ENCODE measurements around the gene ISG15.
"Not testable (repeated sequence)": the region's sequence is repeated elsewhere in the genome, so short reads cannot be mapped to it uniquely, and the experiment has no call there.

Gene ISG15

DNA sequence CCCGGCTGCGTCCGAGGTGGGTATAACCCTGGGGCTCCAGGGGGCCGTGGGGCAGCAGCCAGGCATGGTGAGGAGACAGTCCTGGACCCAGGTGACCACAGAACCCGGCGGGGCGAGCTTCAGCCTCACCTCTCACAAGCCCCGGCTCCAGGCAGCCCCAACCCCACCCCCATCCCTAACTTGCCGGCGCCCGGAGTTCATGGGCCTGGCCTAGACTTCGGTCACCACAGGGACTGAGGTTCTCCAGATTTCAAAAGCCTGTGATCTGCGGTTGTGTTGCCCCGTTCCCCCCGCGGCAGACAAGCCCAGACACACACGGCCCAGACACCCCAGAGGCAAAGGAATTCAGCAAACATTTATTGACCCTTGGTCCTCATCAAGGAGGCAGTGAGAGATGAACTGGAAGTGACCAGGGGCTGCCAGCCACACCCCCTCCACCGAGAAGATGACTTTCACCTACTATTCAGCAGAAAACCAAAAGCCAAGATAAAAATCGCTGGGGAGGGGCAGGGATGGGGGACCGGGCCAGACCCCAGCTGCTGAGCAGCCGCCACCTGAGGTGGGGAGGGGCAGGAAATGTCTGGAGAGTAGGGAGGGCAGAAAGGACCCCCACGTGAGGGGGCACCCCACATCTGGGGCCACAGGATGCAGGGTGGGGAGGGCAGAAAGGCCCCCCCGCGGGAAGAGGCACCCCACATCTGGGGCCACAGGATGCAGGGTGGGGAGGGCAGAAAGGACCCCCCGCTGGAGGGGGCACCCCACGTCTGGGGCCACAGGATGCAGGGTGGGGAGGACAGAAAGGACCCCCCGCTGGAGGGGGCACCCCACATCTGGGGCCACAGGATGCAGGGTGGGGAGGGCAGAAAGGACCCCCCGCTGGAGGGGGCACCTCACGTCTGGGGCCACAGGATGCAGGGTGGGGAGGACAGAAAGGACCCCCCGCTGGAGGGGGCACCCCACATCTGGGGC lies 17.3 kb upstream of the ISG15 start:
- DNase-seq: no peak

DNA sequence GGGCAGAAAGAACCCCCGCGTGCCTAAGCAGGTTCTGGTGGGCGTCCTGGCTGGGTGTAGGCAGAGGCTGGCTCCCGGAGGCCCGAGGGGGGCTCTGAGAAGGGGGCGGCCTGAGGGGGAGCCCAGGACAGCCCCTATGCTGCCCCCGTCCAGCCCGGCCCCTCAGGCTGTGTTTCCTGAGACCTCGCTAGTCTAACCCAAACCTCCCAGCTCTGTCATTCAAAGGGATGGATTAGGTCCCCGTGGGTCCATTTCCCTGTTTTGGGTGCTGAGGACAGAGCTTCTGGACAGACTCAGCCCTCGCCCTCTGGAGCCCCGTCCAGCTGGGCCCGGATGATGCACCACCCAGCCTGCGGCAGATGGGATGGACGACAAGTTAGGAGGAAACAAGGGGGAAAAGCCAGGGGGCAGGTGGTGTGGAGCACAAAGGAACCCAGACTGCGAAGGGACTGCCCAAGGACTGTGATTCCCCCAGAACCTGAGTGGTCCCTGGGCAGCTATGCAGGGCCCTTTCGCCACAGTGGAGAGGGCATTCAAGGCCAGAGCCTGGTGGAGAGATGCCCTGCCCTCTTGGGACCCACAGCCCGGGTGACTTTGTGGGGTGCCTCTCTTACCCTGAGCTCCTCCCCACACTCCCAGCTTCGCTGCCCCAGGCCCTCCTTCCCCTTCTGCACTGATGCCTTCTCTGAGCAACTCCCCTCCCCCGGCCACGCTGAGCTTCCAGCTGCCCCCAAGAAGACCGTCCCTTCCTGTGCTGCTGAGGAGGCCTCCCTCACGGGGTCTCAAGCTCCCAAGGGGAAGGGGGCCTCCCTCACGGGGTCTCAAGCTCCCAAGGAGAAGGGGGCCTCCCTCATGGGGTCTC lies 16.2 kb upstream of the ISG15 start:
- DNase-seq: no peak

DNA sequence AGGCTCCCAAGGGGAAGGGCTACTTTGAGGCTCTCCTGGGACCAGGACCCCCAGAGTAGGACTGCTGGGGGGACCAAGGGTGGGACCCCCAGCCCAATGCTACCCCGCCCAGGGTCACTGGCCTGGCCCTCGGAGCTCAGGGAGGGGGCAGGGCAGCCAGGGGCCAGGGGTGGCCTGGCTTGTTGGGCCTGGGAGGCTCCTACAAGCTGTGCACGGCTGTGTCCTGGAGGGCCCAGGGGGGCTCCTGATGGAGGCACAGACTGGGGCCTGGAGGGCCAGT lies 15.6 kb upstream of the ISG15 start:
- DNase-seq: no peak

DNA sequence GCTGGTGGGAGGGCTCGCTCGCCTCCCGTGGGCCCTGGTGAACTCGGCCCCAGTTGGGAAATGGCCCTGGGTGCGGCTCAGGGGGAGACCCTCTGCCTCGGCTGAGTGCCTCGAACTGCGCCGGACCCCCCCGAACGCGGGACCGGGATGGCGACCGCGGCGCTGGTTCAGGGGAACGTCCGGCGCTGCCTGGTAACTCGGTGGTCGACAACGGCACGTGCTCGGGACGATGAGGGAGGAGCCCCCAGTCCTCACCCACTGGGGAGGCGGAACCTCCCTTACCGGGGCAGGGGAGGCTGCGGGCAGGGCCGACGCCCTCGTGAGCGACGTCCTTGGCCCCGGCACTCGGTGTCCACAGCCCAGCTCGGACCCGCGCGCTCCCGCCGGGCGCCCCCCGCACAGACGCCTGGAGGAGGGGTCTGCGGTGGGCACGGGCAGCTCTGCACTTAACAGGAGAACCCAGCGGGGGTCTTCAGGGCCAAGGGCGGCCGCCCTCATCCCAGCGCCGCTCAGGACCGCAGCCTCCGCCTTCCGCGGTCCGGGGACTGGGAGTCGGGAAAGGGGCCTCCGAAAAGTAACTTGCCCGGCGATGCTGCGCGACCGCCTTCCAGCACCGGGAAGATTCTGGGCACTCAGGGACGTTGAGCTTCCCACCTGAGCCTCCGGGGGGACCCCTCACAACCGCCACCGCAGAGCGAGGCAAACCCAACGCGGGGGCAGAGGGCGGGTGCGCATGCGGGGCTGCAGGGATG lies 15.1 kb upstream of the ISG15 start:
- DNase-seq: no peak

DNA sequence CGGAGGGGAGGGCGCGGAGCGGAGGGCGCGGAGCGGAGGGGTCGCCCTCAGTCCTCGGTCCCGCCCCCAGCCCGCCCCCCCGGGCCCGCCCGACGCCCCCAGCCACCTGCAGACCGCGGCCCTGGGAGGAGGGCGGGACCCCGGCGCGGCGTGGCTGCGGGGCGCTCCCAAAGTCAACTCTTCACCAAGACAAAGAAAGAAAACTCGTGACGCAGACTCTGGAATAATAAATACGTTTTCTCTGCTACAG lies 14.6 kb upstream of the ISG15 start:
- no peak for DNase-seq

DNA sequence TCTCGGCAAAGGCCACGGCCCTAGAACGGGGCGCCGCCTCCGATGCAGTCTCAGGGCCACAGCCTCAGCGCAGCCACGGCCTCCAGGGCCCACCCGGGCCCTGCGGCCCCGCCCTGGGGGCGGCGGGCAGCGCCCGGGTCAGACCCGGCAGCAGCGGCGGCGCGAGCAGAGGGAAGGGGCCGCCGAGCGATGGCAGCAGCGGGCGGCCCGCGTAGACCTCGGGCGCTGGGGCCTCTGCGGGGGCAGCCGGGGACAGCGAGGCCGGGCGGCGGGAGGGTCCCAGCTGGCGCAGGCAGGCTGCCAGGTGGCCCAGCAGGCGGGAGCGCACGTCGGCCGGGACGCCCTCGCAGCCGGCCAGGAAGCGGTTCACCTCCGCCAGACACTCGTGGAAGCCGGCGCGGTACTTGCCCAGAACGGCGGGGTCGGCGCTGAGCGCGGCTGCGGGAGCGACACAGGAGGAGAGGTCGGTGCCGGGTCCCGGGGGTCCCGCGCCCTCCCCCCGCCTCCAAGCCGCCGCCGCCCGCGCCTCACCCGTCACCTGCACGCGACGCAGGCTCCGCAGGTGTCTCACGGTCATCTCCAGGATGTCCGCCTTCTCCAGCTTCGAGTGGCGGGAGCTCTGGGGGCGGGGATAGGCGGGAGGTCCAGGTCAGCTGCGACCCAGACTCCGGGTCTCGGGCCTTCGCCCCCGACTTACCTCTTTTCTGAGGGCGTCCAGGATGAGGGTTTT lies 14.1 kb upstream of the ISG15 start:
- no peak for DNase-seq

- peak; percentile 95 for DNase-seq
These were observed 13.5 kb upstream of the ISG15 start, which contains the start of gene HES4 for GRCh38 chr1:999725-1000356. Gene HES4, minus strand, starts transcription at chr1:1000097. Its CDS starts 124 bp downstream, at chr1:999973.

- DNase-seq: peak; percentile 90
These were observed 12.8 kb upstream of the ISG15 start for GRCh38 chr1:1000357-1001056.

DNA sequence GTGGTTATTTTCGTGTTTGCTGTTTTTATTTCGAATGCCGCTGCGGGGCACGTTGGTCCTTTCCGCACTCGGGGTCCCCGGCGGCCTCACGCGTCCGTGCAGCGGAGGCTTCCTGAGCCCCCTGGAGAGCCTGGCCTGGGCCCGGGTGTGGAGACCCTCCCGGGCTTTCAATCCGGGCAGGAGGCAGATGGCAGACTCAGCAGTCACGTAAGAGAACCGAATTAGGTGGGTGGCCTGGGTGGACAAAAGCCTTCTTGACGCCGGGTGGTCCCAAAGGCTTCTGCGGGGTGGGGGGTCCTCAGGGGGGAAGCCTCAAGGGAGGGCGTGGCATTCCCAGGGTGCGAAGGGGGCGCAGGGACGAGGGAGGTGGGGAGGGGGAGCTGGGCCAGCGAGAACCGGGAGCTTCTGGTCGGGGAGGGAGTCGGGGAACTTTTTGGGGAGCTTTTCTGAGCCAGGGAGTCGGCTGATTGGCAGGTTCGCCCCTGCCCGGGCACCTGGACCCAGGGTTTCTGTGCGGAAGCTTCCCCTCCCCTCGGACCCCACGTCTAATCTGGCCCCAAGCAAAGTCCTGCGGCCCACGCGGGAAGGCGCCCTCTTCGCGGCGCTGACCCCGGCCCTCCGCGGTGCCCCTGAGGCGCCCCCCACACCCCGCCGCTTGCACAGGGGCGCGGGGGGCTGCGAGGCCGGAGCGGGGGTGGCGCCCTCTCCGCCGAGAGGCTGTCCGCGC lies 12.1 kb upstream of the ISG15 start:
- DNase-seq: peak; percentile 57

GRCh38 chr1:1003618-1004419 lies 9.5 kb upstream of the ISG15 start:
- no peak for DNase-seq

- no peak for DNase-seq
These were observed 8.9 kb upstream of the ISG15 start for GRCh38 chr1:1004420-1004779.

- DNase-seq: peak; percentile 59
These were observed 8.3 kb upstream of the ISG15 start for GRCh38 chr1:1004780-1005697.

DNA sequence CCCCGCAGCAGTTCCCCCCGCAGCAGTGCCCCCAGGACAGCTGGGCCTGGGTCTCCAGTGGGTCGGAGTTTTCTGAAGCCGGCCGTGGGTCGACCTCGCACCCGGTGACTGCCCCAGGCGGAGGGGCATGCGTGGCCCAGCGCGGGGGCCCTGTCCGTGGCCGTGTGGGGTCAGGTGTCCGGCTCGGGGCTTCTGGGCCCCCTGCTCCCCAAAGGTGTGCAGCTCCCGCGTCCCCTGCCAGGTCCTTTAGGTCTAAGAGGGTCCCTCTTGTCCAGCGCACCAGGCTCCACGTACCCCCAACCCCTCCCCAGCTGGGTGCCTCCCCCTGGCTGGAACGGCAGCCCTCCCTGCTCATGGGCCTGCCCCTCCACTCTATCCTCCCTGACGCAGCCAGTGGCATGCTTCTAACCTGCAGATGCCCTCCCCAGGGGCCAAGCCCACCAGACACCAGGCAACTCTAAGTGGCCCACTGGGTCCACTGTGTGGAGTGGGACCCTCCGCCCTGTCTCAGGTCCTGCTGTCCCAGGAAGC lies 7.5 kb upstream of the ISG15 start:
- DNase-seq: no peak

- DNase-seq: no peak
These were observed 6.8 kb upstream of the ISG15 start for GRCh38 chr1:1006305-1007159.

DNA sequence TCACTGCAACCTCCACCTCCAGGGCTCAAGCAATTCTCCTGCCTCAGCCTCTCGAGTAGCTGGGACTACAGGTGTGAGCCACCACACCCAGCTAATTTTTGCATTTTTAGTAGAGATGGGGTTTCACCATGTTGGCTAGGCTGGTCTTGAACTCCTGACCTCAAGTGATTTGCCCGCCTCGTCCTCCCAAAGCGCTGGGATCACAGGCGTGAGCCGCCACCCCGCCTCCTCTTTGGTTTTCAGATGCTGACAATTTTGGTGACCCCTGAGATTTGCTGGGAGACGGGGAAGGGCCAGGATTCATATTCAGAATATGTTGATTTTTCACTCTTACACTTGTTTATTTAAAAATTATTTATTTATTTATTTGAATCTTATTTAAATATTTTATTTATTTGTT lies 3.2 kb upstream of the ISG15 start:
- DNase-seq: not testable (repeated sequence)

GRCh38 chr1:1011396-1011949 lies 1.8 kb upstream of the ISG15 start:
- no peak for DNase-seq

DNA sequence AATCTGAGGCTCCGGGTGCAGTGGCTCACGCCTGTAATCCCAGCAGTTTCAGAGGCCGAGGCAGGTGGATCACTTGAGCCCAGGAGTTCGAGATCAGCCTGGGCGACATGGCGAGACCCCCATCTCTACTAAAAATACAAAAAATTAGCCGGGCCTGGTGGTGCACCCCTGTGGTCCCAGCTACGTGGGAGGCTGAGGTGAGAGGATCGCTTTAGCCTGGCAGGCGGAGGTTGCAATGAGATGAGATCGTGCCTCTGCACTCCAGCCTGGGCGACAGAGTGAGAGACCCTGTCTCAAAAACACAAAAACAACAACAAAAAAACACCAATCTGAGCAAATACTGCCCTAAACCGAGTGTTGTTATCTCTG lies 577 bp upstream of the ISG15 start:
- DNase-seq: not testable (repeated sequence)

Measured in left hindlimb (tissue), 1 donor.